ENCODE results near the gene ZNF12.

ZNF12 gene

GRCh38 chr7:6640246-6640721 lies 66.5 kb downstream of the ZNF12 start:
- FAIRE-seq: no peak
- DNase-seq (ENCODE audit: insufficient read length, low spot score): no peak
- TF ChIP-seq PAX5 (IDR thresholded peaks at IDR 0.05; ENCODE audit: insufficient read depth, low read length, severe bottlenecking): no peak
- no peak for TF ChIP-seq TAF1 (IDR thresholded peaks at IDR 0.05; ENCODE audit: low read depth, low read length)
- TF ChIP-seq POU2F2 (IDR thresholded peaks at IDR 0.05; ENCODE audit: low read depth, low read length): no peak
- TF ChIP-seq POLR2AphosphoS5 (IDR thresholded peaks at IDR 0.05; ENCODE audit: low read depth, low read length): no peak
- TF ChIP-seq POLR2A (IDR thresholded peaks at IDR 0.05; ENCODE audit: low read depth, low read length): no peak
- TF ChIP-seq SPI1 (IDR thresholded peaks at IDR 0.05; ENCODE audit: low read depth, low read length): no peak

DNA sequence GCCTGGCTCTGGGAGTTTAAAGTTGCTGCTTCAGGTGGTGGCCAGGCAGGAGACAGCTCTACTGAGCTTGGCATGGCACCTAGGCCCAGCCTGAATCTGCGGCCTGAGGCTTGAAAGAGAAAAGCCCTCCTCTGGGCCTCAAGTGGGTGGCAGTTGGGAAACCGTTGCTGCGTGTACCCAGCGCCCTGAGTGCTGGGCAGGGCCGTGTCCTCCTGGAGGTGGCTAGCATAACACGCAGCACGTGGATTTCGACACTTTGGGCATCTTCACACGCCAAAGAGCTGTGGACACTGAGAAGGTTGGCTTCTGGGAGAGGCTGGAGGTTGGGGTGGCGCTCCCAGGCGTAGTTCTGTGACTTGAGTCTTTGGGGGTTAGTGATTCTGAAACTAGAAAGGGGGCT lies 67.1 kb downstream of the ZNF12 start:
- no peak for FAIRE-seq
- no peak for TF ChIP-seq POLR2A (IDR thresholded peaks at IDR 0.05; ENCODE audit: low read depth, low read length)
- no peak for TF ChIP-seq POLR2AphosphoS5 (IDR thresholded peaks at IDR 0.05; ENCODE audit: low read depth, low read length)
- TF ChIP-seq POU2F2 (IDR thresholded peaks at IDR 0.05; ENCODE audit: low read depth, low read length): no peak
- no peak for TF ChIP-seq SPI1 (IDR thresholded peaks at IDR 0.05; ENCODE audit: low read depth, low read length)
- no peak for TF ChIP-seq PAX5 (IDR thresholded peaks at IDR 0.05; ENCODE audit: insufficient read depth, low read length, severe bottlenecking)
- no peak for TF ChIP-seq TAF1 (IDR thresholded peaks at IDR 0.05; ENCODE audit: low read depth, low read length)
- no peak for DNase-seq (ENCODE audit: insufficient read length, low spot score)

DNA sequence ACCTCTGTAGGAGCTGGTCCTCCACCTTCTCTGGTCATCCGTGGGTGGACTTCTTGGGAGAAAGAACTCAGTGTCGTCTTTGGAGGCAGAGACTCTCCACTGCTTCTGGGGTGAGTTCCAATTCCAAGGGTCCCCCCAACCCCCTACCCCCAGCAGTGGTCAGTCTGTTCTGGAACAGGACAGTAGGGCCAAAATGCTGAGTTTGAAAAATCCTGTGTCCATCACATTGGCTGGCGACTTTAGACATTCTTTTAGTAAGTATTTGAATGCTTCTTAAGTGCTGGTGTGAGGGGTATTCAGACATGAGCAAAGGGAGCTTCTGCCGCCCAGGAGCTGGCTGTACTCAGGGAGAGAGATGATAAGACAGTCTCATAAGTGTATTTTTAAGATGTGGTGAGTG lies 67.7 kb downstream of the ZNF12 start:
- TF ChIP-seq TAF1 (IDR thresholded peaks at IDR 0.05; ENCODE audit: low read depth, low read length) (no peak), POLR2A (IDR thresholded peaks at IDR 0.05; ENCODE audit: low read depth, low read length) (no peak), SPI1 (IDR thresholded peaks at IDR 0.05; ENCODE audit: low read depth, low read length) (no peak), POLR2AphosphoS5 (IDR thresholded peaks at IDR 0.05; ENCODE audit: low read depth, low read length) (no peak), POU2F2 (IDR thresholded peaks at IDR 0.05; ENCODE audit: low read depth, low read length) (no peak), PAX5 (IDR thresholded peaks at IDR 0.05; ENCODE audit: insufficient read depth, low read length, severe bottlenecking) (no peak)
- DNase-seq (ENCODE audit: insufficient read length, low spot score) (no peak), FAIRE-seq (no peak)
